ENCODE results near the gene ARIH1. TPM values are rescaled to one million over a fixed set of nuclear protein-coding genes. Genes with fewer than 3 reads are reported as not detected.

Gene ARIH1
- total and polyA plus RNA-seq, 2 of the 8 experiments (the other 6 are each of a cell fraction or from before 2014, with no cell fraction given) = 32.7 to 179 TPM

DNA sequence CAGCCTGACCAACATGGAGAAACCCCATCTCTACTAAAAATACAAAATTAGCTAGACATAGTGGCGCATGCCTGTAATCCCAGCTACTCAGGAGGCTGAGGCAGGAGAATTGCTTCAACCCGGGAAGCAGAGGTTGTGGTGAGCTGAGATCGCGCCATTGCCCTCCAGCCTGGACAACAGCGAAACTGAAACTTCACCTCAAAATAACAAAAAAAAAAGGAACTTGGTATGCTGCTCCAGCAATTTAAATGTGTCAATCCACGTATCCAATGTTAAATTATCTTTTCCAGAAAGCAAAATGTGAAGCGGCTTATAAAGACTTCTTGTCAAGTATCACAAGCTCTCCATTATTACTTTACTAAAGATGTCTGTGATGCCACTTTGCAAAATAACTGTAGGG lies 9.9 kb upstream of the ARIH1 start (continued):
- TF ChIP-seq JUND (IDR thresholded peaks at IDR 0.05; ENCODE audit: low read length) = no peak
- no peak for TF ChIP-seq RNF2 (IDR thresholded peaks at IDR 0.05; ENCODE audit: borderline replicate concordance, low read depth, low read length, missing control alignments, poor library complexity, severe bottlenecking)
- TF ChIP-seq, protein P1, sequence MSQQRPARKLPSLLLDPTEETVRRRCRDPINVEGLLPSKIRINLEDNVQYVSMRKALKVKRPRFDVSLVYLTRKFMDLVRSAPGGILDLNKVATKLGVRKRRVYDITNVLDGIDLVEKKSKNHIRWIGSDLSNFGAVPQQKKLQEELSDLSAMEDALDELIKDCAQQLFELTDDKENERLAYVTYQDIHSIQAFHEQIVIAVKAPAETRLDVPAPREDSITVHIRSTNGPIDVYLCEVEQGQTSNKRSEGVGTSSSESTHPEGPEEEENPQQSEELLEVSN (IDR thresholded peaks at IDR 0.05) = no peak
- TF ChIP-seq RFX5 (IDR thresholded peaks at IDR 0.05; ENCODE audit: borderline replicate concordance, low read depth, low read length) = no peak
- no peak for TF ChIP-seq ZNF274 (IDR thresholded peaks at IDR 0.05; ENCODE audit: borderline replicate concordance, extremely low read depth, low read length)
- no peak for TF ChIP-seq RBBP5 (IDR thresholded peaks at IDR 0.05; ENCODE audit: borderline replicate concordance, low read depth, low read length)
- no peak for TF ChIP-seq RXRA (IDR thresholded peaks at IDR 0.05; ENCODE audit: insufficient read depth, low read depth, low read length)
